ENCODE data around the gene ERICH6B.

- TF ChIP-seq CTCF (IDR thresholded peaks at IDR 0.05; ENCODE audit: insufficient read depth, low read length) (no peak), REST (IDR thresholded peaks at IDR 0.05; ENCODE audit: insufficient replicate concordance, low read depth) (no peak)
Measured at GRCh38 chr13:45575830-45576180, 39.7 kb downstream of the ERICH6B start.
